SK-N-SH treated with all-trans-retinoic acid at 6 μM for 48 hours (cell line): Measurements from ENCODE around the gene DLX6.

Experiments used
- BACH2 ChIP-seq: fragments of 250-450 bp; sonication (Bioruptor Pico); IDR thresholded peaks from 2 replicates; pipeline ENCODE4 v1.9.0; 2021; ENCODE audit warnings: mild to moderate bottlenecking, borderline replicate concordance
- ESRRG ChIP-seq: fragments of 250-450 bp; sonication (Bioruptor Pico); IDR thresholded peaks from 2 replicates; pipeline ENCODE4 v1.6.1; 2021; ENCODE audit warnings: mild to moderate bottlenecking
- GLIS3 ChIP-seq: fragments of 250-450 bp; sonication (Bioruptor Pico); IDR thresholded peaks from 2 replicates; pipeline ENCODE4 v1.5.0; 2020; ENCODE audit warnings: mild to moderate bottlenecking, moderate library complexity
- TOX ChIP-seq: fragments of 250-450 bp; sonication (Bioruptor Pico); IDR thresholded peaks from 2 replicates; pipeline ENCODE4 v1.8.0; 2021; ENCODE audit warnings: mild to moderate bottlenecking, moderate library complexity, borderline replicate concordance
- ZFP30 ChIP-seq: fragments of 450-650 bp; formaldehyde crosslinking; IDR thresholded peaks from 2 replicates; pipeline ENCODE4 v1.5.0; 2022; ENCODE audit warnings: mild to moderate bottlenecking, moderate library complexity
- ZNF565 ChIP-seq: fragments of 450-650 bp; formaldehyde crosslinking; conservative IDR thresholded peaks from 2 replicates; pipeline ENCODE4 v1.5.0; 2020; ENCODE audit warnings: low read depth, mild to moderate bottlenecking, moderate library complexity
- ZNF70 ChIP-seq: fragments of 450-650 bp; formaldehyde crosslinking; IDR thresholded peaks from 2 replicates; pipeline ENCODE4 v1.5.0; 2020; ENCODE audit warnings: mild to moderate bottlenecking, moderate library complexity
- ZNF8 ChIP-seq: fragments of 450-650 bp; formaldehyde crosslinking; IDR thresholded peaks from 2 replicates; pipeline ENCODE4 v1.5.0; 2020; ENCODE audit warnings: mild to moderate bottlenecking, moderate library complexity
- TF ChIP-seq, protein P1 (sequence below): fragments of 250-450 bp; sonication (Bioruptor Pico); IDR thresholded peaks from 2 replicates; pipeline ENCODE4 v1.8.0; 2020; ENCODE audit warnings: mild to moderate bottlenecking, moderate library complexity, borderline replicate concordance
- TF ChIP-seq, protein P2 (sequence below): fragments of 250-450 bp; sonication (Bioruptor Pico); IDR thresholded peaks from 2 replicates; pipeline ENCODE4 v1.5.0; 2020; ENCODE audit warnings: mild to moderate bottlenecking, moderate library complexity

GRCh38 chr7:97013845-97014134 lies 8.4 kb downstream of the DLX6 start:
- TF ChIP-seq ZNF70 = no peak
- TF ChIP-seq, protein P1, sequence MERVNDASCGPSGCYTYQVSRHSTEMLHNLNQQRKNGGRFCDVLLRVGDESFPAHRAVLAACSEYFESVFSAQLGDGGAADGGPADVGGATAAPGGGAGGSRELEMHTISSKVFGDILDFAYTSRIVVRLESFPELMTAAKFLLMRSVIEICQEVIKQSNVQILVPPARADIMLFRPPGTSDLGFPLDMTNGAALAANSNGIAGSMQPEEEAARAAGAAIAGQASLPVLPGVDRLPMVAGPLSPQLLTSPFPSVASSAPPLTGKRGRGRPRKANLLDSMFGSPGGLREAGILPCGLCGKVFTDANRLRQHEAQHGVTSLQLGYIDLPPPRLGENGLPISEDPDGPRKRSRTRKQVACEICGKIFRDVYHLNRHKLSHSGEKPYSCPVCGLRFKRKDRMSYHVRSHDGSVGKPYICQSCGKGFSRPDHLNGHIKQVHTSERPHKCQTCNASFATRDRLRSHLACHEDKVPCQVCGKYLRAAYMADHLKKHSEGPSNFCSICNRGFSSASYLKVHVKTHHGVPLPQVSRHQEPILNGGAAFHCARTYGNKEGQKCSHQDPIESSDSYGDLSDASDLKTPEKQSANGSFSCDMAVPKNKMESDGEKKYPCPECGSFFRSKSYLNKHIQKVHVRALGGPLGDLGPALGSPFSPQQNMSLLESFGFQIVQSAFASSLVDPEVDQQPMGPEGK (CRISPR knock-in tag) = no peak
- TF ChIP-seq, protein P2, sequence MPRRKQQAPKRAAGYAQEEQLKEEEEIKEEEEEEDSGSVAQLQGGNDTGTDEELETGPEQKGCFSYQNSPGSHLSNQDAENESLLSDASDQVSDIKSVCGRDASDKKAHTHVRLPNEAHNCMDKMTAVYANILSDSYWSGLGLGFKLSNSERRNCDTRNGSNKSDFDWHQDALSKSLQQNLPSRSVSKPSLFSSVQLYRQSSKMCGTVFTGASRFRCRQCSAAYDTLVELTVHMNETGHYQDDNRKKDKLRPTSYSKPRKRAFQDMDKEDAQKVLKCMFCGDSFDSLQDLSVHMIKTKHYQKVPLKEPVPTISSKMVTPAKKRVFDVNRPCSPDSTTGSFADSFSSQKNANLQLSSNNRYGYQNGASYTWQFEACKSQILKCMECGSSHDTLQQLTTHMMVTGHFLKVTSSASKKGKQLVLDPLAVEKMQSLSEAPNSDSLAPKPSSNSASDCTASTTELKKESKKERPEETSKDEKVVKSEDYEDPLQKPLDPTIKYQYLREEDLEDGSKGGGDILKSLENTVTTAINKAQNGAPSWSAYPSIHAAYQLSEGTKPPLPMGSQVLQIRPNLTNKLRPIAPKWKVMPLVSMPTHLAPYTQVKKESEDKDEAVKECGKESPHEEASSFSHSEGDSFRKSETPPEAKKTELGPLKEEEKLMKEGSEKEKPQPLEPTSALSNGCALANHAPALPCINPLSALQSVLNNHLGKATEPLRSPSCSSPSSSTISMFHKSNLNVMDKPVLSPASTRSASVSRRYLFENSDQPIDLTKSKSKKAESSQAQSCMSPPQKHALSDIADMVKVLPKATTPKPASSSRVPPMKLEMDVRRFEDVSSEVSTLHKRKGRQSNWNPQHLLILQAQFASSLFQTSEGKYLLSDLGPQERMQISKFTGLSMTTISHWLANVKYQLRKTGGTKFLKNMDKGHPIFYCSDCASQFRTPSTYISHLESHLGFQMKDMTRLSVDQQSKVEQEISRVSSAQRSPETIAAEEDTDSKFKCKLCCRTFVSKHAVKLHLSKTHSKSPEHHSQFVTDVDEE (CRISPR knock-in tag) = no peak
- no peak for TF ChIP-seq ESRRG (CRISPR knock-in tag)
- TF ChIP-seq ZNF565 = no peak
- no peak for TF ChIP-seq GLIS3 (CRISPR knock-in tag)
- TF ChIP-seq BACH2 = no peak
- TF ChIP-seq ZFP30 = no peak
- no peak for TF ChIP-seq ZNF8 (CRISPR knock-in tag)
- TF ChIP-seq TOX (CRISPR knock-in tag) = no peak
